Natural killer cell treated with Interleukin-12 subunit alpha and Interleukin-12 subunit beta and Interleukin-15 and Interleukin-18, amount 100 ng/mL, for 72 hours (primary cell): ENCODE results near the gene COL28A1. TPM values are rescaled to one million over a fixed set of nuclear protein-coding genes. Genes with fewer than 3 reads are reported as not detected.

ENCODE experiments used
- ATAC-seq, 2 donors: fragments of 150-1000 bp; cut with Tn5 transposase in 1 of 2; sonication (Bioruptor Pico), chemical (Tn5 transposase) in 1 of 2; 2 replicates each; pipeline ENCODE4 v1.10.0; 2021
- DNase-seq: peaks from one replicate; pipeline ENCODE4 v3.0.0; 2022; ENCODE audit warnings: low spot score
- H3K27ac Mint-ChIP-seq, 2 donors: 1 replicate in 1 of 2; 2 replicates in 1 of 2; pipeline ENCODE4 v1.8.0; 2022; ENCODE audit warnings: mixed read lengths in 2 of 2, mild to moderate bottlenecking in 1 of 2, moderate library complexity in 1 of 2
- H3K27me3 Mint-ChIP-seq, 2 donors: 1 replicate in 1 of 2; 2 replicates in 1 of 2; pipeline ENCODE4 v1.8.0; 2022; ENCODE audit warnings: mixed read lengths in 2 of 2
- H3K36me3 Mint-ChIP-seq: one replicate; pipeline ENCODE4 v1.8.0; 2022; ENCODE audit warnings: mixed read lengths
- H3K4me1 Mint-ChIP-seq, 2 donors: 1 replicate in 1 of 2; 2 replicates in 1 of 2; pipeline ENCODE4 v1.8.0; 2022; ENCODE audit warnings: low read depth in 2 of 2, mixed read lengths in 2 of 2, mild to moderate bottlenecking in 1 of 2
- H3K4me3 Mint-ChIP-seq: one replicate; pipeline ENCODE4 v1.8.0; 2022; ENCODE audit warnings: mixed read lengths
- H3K9me3 Mint-ChIP-seq: 2 replicates; pipeline ENCODE4 v1.8.0; 2022; ENCODE audit warnings: mixed read lengths
- total RNA-seq, 2 donors: library from RNA; stranded (reverse); gene quantifications; one replicate each; pipeline ENCODE4 v1.2.3, GENCODE V29; 2022

COL28A1 gene
- total RNA-seq, 2 donors from 2014 or later = 0.24 TPM; not detected in 1

DNA sequence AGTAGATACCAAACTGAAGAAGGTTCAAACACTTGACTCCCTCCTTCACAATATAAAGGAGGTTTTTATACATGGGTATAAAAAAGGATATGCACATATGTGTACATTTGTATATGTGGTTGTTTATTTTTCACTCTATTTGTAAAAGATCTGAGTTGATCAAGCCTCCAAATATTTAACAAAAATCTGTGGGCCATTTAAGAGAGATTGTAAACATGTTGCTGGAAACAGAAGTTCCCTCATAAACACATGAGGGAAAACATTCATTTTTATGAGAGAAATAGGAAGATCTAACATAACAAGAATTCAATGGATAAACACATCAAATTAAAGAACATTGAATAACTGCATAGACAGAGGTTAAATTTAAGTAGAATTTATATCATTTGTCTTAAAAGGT lies 81.7 kb downstream of the COL28A1 start:
- Mint-ChIP-seq H3K36me3 (peaks cover 12% of the 10 kb centered on the region), H3K4me1 (no peaks in the 10 kb centered on the region), H3K4me3 (no peak overlapping the region), H3K9me3 (peaks cover 3% of the 10 kb centered on the region), H3K27me3 (peaks cover 0 to 5% of the 10 kb centered on the region in 2 donors), H3K27ac (no peak overlapping the region)
- ATAC-seq = no peak
- DNase-seq = no peak

DNA sequence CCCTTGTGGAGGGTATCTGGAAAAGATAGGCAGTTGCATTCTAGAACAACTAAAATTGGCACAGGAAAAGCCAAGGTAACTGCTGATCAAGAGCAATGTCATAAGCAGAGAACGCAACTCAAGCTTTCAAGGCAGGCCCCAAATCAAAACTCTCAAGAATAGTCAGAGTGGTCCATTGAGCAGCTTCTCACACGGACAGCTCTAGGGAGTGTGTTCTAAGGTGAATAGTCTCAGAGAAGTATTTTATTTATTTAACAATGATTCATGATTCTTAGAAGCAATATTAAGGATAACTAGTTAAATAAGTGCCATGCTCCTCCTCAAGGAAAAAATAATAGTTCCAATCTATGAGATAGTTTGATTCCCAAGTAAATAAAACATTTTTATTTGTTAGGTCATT lies 83.0 kb downstream of the COL28A1 start:
- ATAC-seq = no peak
- H3K27me3 Mint-ChIP-seq = peaks cover 0 to 5% of the 10 kb centered on the region in 2 donors
- peaks cover 25% of the 10 kb centered on the region for H3K36me3 Mint-ChIP-seq
- peaks cover 3% of the 10 kb centered on the region for H3K9me3 Mint-ChIP-seq
- H3K27ac Mint-ChIP-seq = no peak overlapping the region
- no peak overlapping the region for H3K4me3 Mint-ChIP-seq
- no peak for DNase-seq
- H3K4me1 Mint-ChIP-seq = no peaks in the 10 kb centered on the region

DNA sequence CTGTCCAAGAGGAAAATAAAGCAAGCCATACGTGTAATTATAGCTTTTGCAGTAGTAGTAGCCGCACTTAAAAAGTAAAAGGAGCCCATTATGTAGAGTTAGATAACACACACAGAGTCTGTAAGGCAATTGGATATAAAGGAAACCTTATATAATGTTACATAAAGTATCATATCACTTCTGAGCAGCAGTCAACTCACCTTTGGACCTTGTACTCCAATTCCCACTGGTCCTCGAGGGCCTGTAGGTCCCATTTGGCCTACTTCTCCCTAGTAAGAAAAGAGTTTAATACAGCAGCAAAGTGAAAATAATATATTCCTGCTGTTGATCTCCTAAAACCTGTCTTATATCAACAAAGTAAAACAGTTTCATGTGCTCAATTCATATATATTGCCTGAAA lies 83.6 kb downstream of the COL28A1 start:
- no peaks in the 10 kb centered on the region for H3K4me1 Mint-ChIP-seq

DNA sequence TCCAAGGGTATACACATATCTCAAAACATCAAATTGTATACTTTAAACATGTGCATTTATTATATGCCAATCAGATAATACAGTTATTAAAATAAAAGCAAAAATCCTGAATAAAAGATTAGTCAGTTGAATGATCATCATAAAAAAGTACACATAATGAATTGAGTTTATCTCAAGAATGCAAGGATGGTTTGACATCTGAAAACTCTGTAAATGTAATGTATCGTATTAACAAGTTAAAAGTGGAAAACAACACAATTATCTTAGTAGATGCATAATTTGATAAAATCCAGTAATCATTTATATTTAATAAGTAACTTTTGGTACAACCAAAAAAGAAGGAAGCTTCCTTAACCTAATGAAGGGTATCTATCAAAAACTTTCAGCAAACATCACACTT lies 86.6 kb downstream of the COL28A1 start:
- peaks cover 9% of the 10 kb centered on the region for H3K9me3 Mint-ChIP-seq

More for the DNA sequence above, 83.6 kb downstream of the COL28A1 start:
- ATAC-seq (no peak), DNase-seq (no peak)
- Mint-ChIP-seq H3K4me3 (no peak overlapping the region), H3K27me3 (peaks cover 0 to 5% of the 10 kb centered on the region in 2 donors), H3K36me3 (peaks cover 29% of the 10 kb centered on the region), H3K9me3 (peaks cover 3% of the 10 kb centered on the region), H3K27ac (no peak overlapping the region)

DNA sequence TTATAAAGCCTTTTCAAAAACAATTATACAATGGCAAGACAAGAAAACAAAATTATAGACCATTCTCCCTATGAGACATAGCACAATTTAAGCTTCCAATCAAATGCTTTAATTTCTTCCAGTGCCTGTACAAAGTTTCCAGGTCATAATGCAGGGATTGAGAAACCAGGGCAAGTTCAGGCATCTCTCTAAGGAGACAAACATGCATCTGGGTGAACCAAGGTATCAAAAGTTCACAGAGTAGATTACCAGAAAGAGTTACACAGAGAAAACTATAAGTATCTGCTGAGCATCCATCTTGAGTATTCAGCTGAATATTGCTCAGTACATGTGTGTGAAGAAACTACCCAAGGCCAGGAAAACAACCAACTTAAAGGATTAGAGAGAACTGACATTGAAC lies 89.1 kb downstream of the COL28A1 start:
- Mint-ChIP-seq H3K4me1 (no peaks in the 10 kb centered on the region), H3K4me3 (no peak overlapping the region), H3K27ac (no peak overlapping the region), H3K9me3 (peaks cover 9% of the 10 kb centered on the region), H3K27me3 (peaks cover 0 to 3% of the 10 kb centered on the region in 2 donors), H3K36me3 (peaks cover 43% of the 10 kb centered on the region)
- ATAC-seq = no peak
- DNase-seq = no peak

More for the DNA sequence above, 86.6 kb downstream of the COL28A1 start:
- no peak overlapping the region for H3K4me3 Mint-ChIP-seq
- H3K27me3 Mint-ChIP-seq = peaks cover 0 to 6% of the 10 kb centered on the region in 2 donors
- peaks cover 43% of the 10 kb centered on the region for H3K36me3 Mint-ChIP-seq
- H3K4me1 Mint-ChIP-seq = no peaks in the 10 kb centered on the region
- no peak overlapping the region for H3K27ac Mint-ChIP-seq
- DNase-seq = no peak
- ATAC-seq = no peak

DNA sequence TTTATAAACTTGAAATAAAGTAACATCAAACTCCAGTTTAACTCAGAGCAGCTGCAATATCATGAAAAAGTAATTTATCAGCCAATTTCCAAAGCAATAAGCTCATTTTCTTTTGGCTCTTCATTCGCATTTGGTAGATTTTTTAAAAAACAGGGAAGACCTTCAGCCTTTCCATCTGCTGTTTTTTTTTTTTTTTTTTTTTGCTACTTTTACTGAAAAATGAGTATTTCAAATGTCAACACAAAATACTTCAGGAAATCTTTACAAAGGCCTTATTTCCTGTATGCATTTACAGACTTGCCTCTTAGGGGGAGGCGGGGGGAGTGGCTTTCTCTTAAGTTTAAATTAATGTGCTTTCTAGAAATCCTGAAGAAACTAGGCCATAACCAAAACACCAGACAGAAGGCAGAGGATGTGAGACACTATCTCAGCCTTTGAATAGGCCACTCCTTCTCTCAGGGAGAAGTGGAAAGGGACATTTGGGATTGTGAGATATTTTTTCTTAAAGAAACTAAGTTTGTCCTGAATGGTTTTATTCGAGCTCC lies 91.8 kb downstream of the COL28A1 start:
- Mint-ChIP-seq H3K4me1 (no peaks in the 10 kb centered on the region), H3K36me3 (peaks cover 30% of the 10 kb centered on the region), H3K27ac (no peak overlapping the region), H3K27me3 (peaks cover 0 to 3% of the 10 kb centered on the region in 2 donors), H3K9me3 (peaks cover 6% of the 10 kb centered on the region), H3K4me3 (no peak overlapping the region)
- ATAC-seq (no peak), DNase-seq (no peak)

DNA sequence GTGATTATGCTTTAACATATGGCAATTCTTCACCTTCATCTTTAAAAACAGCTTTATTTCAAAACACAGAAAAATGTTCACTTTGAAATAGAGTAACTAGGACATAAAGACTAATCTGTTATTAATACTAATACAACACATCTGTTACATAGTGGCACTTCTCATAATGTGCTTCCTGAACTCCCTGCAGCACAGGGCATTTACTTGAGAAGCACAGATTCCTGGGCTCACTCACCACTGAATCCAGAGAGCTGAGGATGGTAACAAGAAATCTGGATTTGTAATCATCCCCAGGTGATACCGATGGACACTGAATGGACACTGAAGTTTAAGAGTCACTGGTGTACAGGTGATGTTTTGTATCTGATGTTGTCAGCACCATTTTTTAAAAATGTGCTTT lies 96.1 kb downstream of the COL28A1 start:
- Mint-ChIP-seq H3K4me1 (no peaks in the 10 kb centered on the region), H3K27ac (no peak overlapping the region), H3K27me3 (no peaks in the 10 kb centered on the region), H3K36me3 (no peaks in the 10 kb centered on the region), H3K4me3 (no peak overlapping the region), H3K9me3 (no peaks in the 10 kb centered on the region)
- no peak for ATAC-seq
- no peak for DNase-seq

DNA sequence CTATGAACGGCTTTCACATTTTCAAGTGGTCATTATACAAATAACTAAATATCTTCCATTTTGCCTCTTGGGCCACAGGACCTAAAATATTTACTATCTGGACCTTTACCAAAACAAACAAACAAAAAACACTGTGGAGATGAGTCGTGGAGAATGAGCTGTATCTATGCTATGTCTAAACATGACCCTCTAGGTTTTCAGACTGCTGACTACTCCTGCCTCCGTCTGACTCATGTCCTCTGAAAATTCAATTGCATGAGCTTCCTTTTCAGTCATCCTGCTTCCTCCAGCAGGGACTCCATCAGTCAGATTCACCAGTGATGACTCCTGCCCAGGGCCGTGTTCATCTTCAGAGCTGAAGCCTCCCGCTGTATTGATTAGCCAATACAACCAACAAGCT lies 96.8 kb downstream of the COL28A1 start:
- DNase-seq (no peak), ATAC-seq (no peak)
- H3K4me3 Mint-ChIP-seq = no peak overlapping the region
- H3K27me3 Mint-ChIP-seq = no peaks in the 10 kb centered on the region
- H3K27ac Mint-ChIP-seq = no peak overlapping the region
- no peaks in the 10 kb centered on the region for H3K36me3 Mint-ChIP-seq
- H3K4me1 Mint-ChIP-seq = no peaks in the 10 kb centered on the region
- H3K9me3 Mint-ChIP-seq = no peaks in the 10 kb centered on the region

DNA sequence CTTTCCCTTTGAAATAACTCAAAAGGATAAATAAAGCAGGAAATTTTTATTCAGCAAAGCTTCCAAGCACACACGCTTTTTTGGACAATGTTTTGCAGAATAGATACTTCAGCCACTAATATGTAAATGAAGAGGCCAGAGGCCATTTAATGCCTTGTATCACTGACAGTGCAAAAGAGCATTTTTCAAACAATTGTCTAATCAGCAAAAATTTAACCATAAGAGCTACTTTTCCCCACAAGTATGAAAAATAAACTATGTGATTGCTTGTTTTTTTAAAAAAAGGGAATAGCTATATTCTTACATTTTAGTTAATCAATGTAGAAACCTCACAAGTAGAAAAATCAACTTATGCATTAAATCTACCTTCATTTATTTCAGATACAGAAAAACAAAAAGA lies 99.7 kb downstream of the COL28A1 start:
- H3K9me3 Mint-ChIP-seq = no peaks in the 10 kb centered on the region
- no peak for DNase-seq
- H3K36me3 Mint-ChIP-seq = no peaks in the 10 kb centered on the region
- no peak overlapping the region for H3K27ac Mint-ChIP-seq
- H3K4me3 Mint-ChIP-seq = no peak overlapping the region
- ATAC-seq = no peak
- no peaks in the 10 kb centered on the region for H3K4me1 Mint-ChIP-seq
- H3K27me3 Mint-ChIP-seq = peaks cover 12 to 19% of the 10 kb centered on the region in 2 donors

DNA sequence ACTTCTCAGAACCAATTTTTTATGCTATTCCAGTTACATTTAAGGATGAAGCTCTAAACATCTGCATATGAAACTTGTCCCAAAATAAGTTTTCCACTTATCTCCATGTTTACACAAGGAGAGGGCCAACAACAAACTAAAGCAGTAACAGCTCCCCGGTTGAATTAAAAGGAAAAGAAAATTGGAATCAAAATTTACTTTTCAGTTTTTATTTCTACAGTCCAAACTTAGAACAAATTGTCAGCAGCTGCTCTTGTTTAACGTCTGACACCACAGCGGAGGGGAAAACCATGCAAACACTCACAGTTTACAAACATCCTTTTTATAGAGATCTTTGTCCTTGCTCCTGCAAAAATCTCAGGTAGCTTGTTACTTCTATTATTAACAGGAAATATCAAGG lies 101.3 kb downstream of the COL28A1 start:
- Mint-ChIP-seq H3K36me3 (no peaks in the 10 kb centered on the region), H3K4me3 (no peak overlapping the region), H3K9me3 (no peaks in the 10 kb centered on the region), H3K27me3 (peaks cover 15 to 24% of the 10 kb centered on the region in 2 donors), H3K27ac (no peak overlapping the region), H3K4me1 (no peaks in the 10 kb centered on the region)
- DNase-seq = no peak
- ATAC-seq = no peak

DNA sequence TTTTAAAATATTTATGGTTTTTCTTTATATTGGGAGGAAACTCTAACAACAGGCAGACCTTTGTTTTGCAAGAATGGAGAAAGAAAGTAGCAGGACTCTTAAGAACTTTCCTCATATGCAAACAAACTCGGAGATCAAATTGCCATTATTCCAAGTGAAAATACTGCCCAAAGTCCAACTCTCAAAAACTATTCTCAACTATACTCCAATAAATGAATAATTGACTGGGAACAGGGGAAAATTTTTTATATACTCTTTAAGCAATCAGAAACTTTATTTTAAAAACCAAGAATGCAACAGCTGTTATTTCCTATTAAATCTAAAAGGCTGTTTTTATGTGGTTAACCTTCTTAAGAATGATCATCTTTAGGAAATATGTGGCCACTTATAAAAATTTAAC lies 101.9 kb downstream of the COL28A1 start:
- Mint-ChIP-seq H3K27ac (no peak overlapping the region), H3K36me3 (no peaks in the 10 kb centered on the region)

DNA sequence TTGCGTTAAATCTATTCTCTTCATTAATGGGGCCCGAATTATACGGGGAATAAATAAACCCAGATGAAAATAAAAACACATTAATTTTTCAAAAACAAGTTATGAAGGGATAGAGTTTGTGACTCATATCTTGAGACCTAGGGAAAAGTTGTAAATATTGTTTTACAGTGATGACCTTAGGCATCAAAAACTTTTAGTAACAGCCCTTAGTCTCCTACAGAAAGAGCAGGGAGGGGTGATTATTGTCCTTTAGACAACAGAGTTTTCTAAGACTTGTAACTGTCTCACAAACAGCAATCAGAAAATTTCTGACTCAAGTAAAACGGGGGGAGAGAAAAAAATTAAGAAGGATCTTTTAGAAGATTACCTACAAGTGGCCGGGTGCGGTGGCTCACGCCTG lies 102.7 kb downstream of the COL28A1 start:
- Mint-ChIP-seq H3K4me3 (no peak overlapping the region), H3K36me3 (no peaks in the 10 kb centered on the region), H3K9me3 (no peaks in the 10 kb centered on the region), H3K4me1 (no peaks in the 10 kb centered on the region), H3K27me3 (peaks cover 17 to 24% of the 10 kb centered on the region in 2 donors), H3K27ac (no peak overlapping the region)
- no peak for ATAC-seq
- DNase-seq = no peak

More for the DNA sequence above, 101.9 kb downstream of the COL28A1 start:
- H3K9me3 Mint-ChIP-seq = no peaks in the 10 kb centered on the region
- no peaks in the 10 kb centered on the region for H3K4me1 Mint-ChIP-seq
- peaks cover 17 to 24% of the 10 kb centered on the region in 2 donors for H3K27me3 Mint-ChIP-seq
- DNase-seq = no peak
- H3K4me3 Mint-ChIP-seq = no peak overlapping the region
- no peak for ATAC-seq

DNA sequence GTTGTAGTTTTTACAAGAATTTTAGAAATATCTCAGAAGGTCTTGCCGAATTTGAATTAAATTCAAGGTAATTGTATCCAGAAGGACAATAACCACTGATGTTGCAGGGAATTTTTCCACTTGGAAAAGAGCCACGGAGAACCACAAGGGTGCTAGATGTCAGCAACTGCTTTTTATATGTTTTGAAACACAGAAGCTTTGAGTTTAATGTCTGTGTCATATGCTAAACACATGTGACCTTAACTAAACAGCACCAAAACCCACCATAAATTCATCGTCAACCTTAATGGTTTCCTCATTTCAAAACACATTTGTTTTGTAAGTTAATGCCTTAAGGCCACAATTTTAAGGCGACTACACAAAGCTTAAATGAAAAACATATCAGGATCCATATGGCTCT lies 106.9 kb downstream of the COL28A1 start:
- Mint-ChIP-seq H3K27me3 (peaks cover 17 to 24% of the 10 kb centered on the region in 2 donors), H3K4me1 (peaks cover 5 to 11% of the 10 kb centered on the region in 2 donors), H3K27ac (no peak overlapping the region), H3K9me3 (no peaks in the 10 kb centered on the region), H3K4me3 (no peak overlapping the region), H3K36me3 (no peaks in the 10 kb centered on the region)
- DNase-seq (no peak), ATAC-seq (no peak)

DNA sequence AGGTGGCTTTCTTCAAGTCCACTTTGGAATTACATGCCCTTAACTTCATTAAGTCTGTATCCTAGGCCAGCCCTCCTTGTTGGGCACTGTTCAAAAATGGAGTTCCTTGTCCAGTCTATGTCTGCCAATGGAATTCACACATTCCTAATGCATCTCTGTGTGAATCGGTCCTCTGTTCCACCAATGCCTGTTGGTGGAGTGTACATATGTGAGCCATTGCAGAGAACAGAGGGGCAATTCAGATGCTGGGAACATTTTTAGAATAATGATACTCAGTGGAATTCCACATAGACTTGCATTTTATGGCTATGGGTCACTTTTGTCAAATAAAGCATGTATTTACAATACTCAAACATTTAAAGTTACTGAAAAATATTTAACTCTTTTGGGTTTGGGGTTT lies 108.3 kb downstream of the COL28A1 start:
- H3K4me1 Mint-ChIP-seq = peaks cover 5 to 11% of the 10 kb centered on the region in 2 donors
- DNase-seq (no peak), ATAC-seq (no peak)
- H3K4me3 Mint-ChIP-seq = no peak overlapping the region
- no peaks in the 10 kb centered on the region for H3K9me3 Mint-ChIP-seq
- no peak overlapping the region for H3K27ac Mint-ChIP-seq
- H3K27me3 Mint-ChIP-seq = peaks cover 15 to 18% of the 10 kb centered on the region in 2 donors
- H3K36me3 Mint-ChIP-seq = no peaks in the 10 kb centered on the region

DNA sequence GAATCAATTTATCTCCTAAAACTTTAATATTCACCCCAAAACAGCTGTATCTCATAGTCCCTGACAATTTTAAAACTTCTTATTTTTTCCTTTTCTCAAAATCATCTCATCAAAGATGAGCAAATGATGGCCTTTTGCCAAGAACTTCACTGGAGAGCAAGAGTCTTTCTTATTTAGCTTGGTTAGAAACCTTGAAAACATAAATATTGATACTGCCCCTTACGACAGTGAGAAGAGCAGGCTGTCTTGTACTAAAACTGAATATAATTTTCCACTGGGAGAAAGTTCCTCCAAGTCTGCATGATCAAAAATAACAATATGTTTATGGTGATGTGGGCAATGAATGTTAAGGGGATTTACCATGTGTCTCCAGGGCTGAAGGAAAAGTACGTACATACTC lies 109.0 kb downstream of the COL28A1 start:
- no peaks in the 10 kb centered on the region for H3K9me3 Mint-ChIP-seq
- peaks cover 11 to 12% of the 10 kb centered on the region in 2 donors for H3K27me3 Mint-ChIP-seq

More for the DNA sequence above, 109.0 kb downstream of the COL28A1 start:
- Mint-ChIP-seq H3K27ac (no peak overlapping the region), H3K36me3 (no peaks in the 10 kb centered on the region), H3K4me3 (no peak overlapping the region), H3K4me1 (peaks cover 5 to 11% of the 10 kb centered on the region in 2 donors)
- ATAC-seq (no peak), DNase-seq (no peak)
